ENCODE data around the gene SIAH3. TPM values are rescaled to one million over a fixed set of nuclear protein-coding genes. Genes with fewer than 3 reads are reported as not detected.

SIAH3 gene
- total and polyA plus RNA-seq, 2 experiments from 2014 or later: 0.13 to 0.17 TPM

DNA sequence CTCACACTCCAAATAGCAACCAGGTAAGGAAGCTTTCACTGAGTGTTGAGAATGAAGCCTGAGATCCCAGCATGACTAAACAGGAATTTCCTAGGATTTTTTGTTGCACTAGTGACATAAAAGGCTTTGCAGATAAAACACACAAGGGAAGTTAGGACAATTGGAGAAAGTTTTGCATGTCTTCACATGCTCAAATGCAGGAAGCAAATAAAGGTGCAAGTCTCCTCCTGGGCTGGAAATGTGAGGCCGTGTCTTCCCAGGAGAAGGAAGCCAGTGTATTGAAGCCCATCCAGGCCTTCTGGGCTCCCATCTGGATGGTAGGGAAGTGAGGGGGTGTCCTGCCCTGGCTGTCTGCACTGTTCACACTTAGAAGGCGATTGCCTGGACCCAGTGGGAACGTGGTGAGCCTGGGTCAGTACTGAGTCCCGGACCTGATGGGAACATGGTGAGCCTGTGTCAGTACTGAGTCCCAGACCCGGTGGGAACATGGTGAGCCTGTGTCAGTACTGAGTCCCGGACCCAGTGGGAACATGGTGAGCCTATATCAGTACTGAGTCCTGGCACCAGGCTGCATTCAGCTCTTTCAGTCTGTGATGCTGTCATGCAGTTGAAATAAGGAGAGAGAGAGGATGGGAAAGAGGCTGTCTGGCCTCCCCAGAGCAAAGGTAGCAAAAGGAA, 38.7 kb downstream of the SIAH3 start:
- no peak overlapping the region for H3K4me3 ChIP-seq
- no peaks in the 10 kb centered on the region for H3F3A ChIP-seq (replicated peaks; ENCODE audit: low read depth)
- no peak overlapping the region for H3K4me2 ChIP-seq
- H3K27me3 ChIP-seq (ENCODE audit: insufficient read depth): no peaks in the 10 kb centered on the region
- Mint-ChIP-seq H3K4me1 (peaks cover 10% of the 10 kb centered on the region; the same call in 2 of the 3 replicates), H3K36me3 (ENCODE audit: low read depth) (no peaks in the 10 kb centered on the region), H3K27ac (no peak overlapping the region), H3K4me3 (no peak overlapping the region), H3K27me3 (ENCODE audit: insufficient read depth, low read depth, poor library complexity) (no peaks in the 10 kb centered on the region), H3K9me3 (no peaks in the 10 kb centered on the region; the same call in 2 of the 3 replicates)
- no peak overlapping the region for H3K27ac ChIP-seq (ENCODE audit: low read depth)
- no peak for DNase-seq (ENCODE audit: low spot score)
- no peaks in the 10 kb centered on the region for H4K20me1 ChIP-seq (replicated peaks; ENCODE audit: insufficient read depth)
- no peaks in the 10 kb centered on the region for H3K9me2 ChIP-seq (ENCODE audit: insufficient read depth)
- peaks cover 7% of the 10 kb centered on the region; the same call in 1 of the 2 replicates for H3K4me1 ChIP-seq (ENCODE audit: insufficient read depth)
- no peak for ATAC-seq
- TF ChIP-seq STAT1 (IDR thresholded peaks at IDR 0.05; ENCODE audit: unreplicated experiment) (no peak), NANOG (IDR thresholded peaks at IDR 0.05; ENCODE audit: borderline replicate concordance) (no peak)
- TF ChIP-seq, protein P1, sequence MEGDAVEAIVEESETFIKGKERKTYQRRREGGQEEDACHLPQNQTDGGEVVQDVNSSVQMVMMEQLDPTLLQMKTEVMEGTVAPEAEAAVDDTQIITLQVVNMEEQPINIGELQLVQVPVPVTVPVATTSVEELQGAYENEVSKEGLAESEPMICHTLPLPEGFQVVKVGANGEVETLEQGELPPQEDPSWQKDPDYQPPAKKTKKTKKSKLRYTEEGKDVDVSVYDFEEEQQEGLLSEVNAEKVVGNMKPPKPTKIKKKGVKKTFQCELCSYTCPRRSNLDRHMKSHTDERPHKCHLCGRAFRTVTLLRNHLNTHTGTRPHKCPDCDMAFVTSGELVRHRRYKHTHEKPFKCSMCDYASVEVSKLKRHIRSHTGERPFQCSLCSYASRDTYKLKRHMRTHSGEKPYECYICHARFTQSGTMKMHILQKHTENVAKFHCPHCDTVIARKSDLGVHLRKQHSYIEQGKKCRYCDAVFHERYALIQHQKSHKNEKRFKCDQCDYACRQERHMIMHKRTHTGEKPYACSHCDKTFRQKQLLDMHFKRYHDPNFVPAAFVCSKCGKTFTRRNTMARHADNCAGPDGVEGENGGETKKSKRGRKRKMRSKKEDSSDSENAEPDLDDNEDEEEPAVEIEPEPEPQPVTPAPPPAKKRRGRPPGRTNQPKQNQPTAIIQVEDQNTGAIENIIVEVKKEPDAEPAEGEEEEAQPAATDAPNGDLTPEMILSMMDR (conservative IDR thresholded peaks at IDR 0.05; ENCODE audit: low read depth in 2 of 2): no peak
- TF ChIP-seq, protein P2, sequence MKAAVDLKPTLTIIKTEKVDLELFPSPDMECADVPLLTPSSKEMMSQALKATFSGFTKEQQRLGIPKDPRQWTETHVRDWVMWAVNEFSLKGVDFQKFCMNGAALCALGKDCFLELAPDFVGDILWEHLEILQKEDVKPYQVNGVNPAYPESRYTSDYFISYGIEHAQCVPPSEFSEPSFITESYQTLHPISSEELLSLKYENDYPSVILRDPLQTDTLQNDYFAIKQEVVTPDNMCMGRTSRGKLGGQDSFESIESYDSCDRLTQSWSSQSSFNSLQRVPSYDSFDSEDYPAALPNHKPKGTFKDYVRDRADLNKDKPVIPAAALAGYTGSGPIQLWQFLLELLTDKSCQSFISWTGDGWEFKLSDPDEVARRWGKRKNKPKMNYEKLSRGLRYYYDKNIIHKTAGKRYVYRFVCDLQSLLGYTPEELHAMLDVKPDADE (IDR thresholded peaks at IDR 0.05): no peak
- no peaks in the 10 kb centered on the region for H3K79me2 ChIP-seq (replicated peaks; ENCODE audit: insufficient read depth)
- no peaks in the 10 kb centered on the region for H3K36me3 ChIP-seq (ENCODE audit: insufficient read depth)
- H2AFZ ChIP-seq: no peak overlapping the region

DNA sequence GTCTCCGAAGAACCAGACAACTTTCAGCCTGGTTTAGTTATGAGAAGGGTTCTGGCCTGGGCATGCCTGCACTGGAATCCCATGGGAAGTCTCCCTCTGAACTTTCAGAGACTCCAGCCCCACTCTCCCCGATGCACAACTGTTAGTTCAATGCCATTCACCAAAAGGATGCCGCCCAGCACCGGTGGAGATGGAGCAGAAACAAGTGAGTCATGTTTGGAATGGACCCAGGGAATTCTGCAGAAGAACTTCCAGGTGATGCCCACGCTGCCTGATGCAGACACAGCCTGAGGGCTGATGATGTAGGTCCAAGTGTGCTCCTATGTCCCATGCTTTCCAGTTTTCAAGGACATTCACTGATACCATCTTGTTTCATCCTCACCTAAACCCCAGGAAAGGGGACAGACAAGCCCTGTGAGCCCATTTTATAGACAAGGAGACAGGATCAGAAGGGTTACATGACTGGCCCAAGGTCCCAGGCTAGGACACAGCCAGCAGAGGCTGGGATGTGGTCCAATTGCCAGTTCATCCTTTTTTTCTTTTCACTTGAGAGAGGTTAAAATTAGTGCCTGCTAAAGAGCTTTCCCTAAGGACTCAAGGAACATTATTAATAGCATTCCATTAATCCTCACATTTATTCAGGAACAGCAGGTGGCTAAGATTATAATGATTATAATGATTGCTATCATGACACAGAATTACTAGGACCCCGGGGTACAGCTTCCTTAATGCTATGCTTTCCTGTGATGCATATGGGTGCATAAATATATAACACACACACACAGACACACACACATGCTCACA, 39.5 kb downstream of the SIAH3 start:
- no peak for DNase-seq (ENCODE audit: low spot score)
- no peak overlapping the region for H3K27ac ChIP-seq (ENCODE audit: low read depth)
- H3K9me3 Mint-ChIP-seq: no peaks in the 10 kb centered on the region
- no peaks in the 10 kb centered on the region for H3K27me3 ChIP-seq (ENCODE audit: insufficient read depth)
- no peaks in the 10 kb centered on the region for H3K36me3 ChIP-seq (ENCODE audit: insufficient read depth)
- peaks cover 10% of the 10 kb centered on the region; the same call in 2 of the 3 replicates for H3K4me1 Mint-ChIP-seq
- no peaks in the 10 kb centered on the region for H4K20me1 ChIP-seq (replicated peaks; ENCODE audit: insufficient read depth)
- H3K36me3 Mint-ChIP-seq (ENCODE audit: low read depth): no peaks in the 10 kb centered on the region
- H3K9me2 ChIP-seq (ENCODE audit: insufficient read depth): no peaks in the 10 kb centered on the region
- peaks cover 7% of the 10 kb centered on the region; the same call in 1 of the 2 replicates for H3K4me1 ChIP-seq (ENCODE audit: insufficient read depth)
- no peaks in the 10 kb centered on the region for H3K79me2 ChIP-seq (replicated peaks; ENCODE audit: insufficient read depth)
- no peak for ATAC-seq
- no peak overlapping the region for H3K4me2 ChIP-seq
- no peaks in the 10 kb centered on the region for H3F3A ChIP-seq (replicated peaks; ENCODE audit: low read depth)
- H3K4me3 ChIP-seq: no peak overlapping the region
- no peak overlapping the region for H2AFZ ChIP-seq
- no peaks in the 10 kb centered on the region for H3K27me3 Mint-ChIP-seq (ENCODE audit: insufficient read depth, low read depth, poor library complexity)
- H3K27ac Mint-ChIP-seq: no peak overlapping the region
- no peak overlapping the region for H3K4me3 Mint-ChIP-seq
- no peak for TF ChIP-seq EZH2phosphoT487 (IDR thresholded peaks at IDR 0.05; ENCODE audit: unreplicated experiment)
- TF ChIP-seq ZNF114 (CRISPR knock-in tag; IDR thresholded peaks at IDR 0.05): no peak
- no peak for TF ChIP-seq NANOG (IDR thresholded peaks at IDR 0.05; ENCODE audit: borderline replicate concordance)
- TF ChIP-seq ZNF331 (CRISPR knock-in tag; IDR thresholded peaks at IDR 0.05; ENCODE audit: low read depth): no peak
- TF ChIP-seq, protein P2 (IDR thresholded peaks at IDR 0.05): no peak
- TF ChIP-seq STAT1 (IDR thresholded peaks at IDR 0.05; ENCODE audit: unreplicated experiment): no peak
- TF ChIP-seq JUNB (IDR thresholded peaks at IDR 0.05; ENCODE audit: unreplicated experiment): no peak
- TF ChIP-seq, protein P3, sequence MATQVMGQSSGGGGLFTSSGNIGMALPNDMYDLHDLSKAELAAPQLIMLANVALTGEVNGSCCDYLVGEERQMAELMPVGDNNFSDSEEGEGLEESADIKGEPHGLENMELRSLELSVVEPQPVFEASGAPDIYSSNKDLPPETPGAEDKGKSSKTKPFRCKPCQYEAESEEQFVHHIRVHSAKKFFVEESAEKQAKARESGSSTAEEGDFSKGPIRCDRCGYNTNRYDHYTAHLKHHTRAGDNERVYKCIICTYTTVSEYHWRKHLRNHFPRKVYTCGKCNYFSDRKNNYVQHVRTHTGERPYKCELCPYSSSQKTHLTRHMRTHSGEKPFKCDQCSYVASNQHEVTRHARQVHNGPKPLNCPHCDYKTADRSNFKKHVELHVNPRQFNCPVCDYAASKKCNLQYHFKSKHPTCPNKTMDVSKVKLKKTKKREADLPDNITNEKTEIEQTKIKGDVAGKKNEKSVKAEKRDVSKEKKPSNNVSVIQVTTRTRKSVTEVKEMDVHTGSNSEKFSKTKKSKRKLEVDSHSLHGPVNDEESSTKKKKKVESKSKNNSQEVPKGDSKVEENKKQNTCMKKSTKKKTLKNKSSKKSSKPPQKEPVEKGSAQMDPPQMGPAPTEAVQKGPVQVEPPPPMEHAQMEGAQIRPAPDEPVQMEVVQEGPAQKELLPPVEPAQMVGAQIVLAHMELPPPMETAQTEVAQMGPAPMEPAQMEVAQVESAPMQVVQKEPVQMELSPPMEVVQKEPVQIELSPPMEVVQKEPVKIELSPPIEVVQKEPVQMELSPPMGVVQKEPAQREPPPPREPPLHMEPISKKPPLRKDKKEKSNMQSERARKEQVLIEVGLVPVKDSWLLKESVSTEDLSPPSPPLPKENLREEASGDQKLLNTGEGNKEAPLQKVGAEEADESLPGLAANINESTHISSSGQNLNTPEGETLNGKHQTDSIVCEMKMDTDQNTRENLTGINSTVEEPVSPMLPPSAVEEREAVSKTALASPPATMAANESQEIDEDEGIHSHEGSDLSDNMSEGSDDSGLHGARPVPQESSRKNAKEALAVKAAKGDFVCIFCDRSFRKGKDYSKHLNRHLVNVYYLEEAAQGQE (IDR thresholded peaks at IDR 0.05; ENCODE audit: unreplicated experiment): no peak

Measured in GM23338 (cell line).